ENCODE measurements around the gene AP3B1. TPM values are rescaled to one million over a fixed set of nuclear protein-coding genes. Genes with fewer than 3 reads are reported as not detected.

Gene AP3B1
- total RNA-seq, 2 experiments from 2014 or later, result 41.2 to 55.7 TPM

DNA sequence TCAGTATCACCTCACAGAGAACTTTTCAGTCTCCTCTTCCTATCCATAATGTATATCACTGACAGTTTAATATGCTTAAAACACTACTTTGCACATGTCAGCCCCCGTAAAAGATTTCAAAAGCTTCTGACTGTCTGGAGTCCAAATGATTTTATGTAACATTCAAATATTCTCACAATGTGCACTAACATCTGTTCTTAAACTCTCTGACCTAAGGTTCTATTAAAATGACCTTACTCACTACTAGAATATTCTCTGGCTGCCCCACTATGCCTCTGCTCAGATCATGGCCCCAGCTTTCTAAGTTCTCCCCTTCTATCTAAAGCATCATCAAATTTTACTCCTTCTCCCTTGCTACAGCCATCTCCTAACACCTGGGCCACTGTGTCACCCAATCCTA lies 52.5 kb downstream of the AP3B1 start:
- H3K4me1 Mint-ChIP-seq, result no peaks in the 10 kb centered on the region
- no peak overlapping the region for H3K27ac Mint-ChIP-seq
- no peak for DNase-seq
- peaks cover 14% of the 10 kb centered on the region for H3K36me3 Mint-ChIP-seq (ENCODE audit: low read depth)
- no peak for ATAC-seq
- ChIA-PET POLR2A (no interaction called here), CTCF (no interaction called here)
- no peaks in the 10 kb centered on the region for H3K27me3 Mint-ChIP-seq
- intact Hi-C loops (cut with DNase I, micrococcal nuclease), result no loop called here
- no peak overlapping the region for H3K4me3 Mint-ChIP-seq
- no peaks in the 10 kb centered on the region for H3K9me3 Mint-ChIP-seq (ENCODE audit: low read depth)

DNA sequence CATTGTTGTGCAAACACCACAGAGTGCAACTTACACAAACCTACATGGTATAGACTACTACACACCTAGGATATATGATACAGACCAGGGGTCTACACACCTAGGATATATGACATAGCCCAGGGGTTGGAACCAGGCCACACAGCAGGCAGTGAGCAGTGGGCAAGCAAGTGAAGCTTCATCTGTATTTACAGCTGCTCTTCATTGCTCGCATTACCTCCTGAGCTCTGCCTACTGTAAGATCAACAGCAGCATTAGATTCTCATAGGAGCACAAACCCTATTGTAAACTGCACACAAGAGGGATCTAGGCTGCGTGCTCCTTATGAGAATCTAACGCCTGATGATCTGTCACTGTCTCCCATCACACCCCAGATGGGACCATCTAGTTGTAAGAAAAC lies 56.6 kb downstream of the AP3B1 start:
- Mint-ChIP-seq H3K27me3 (no peaks in the 10 kb centered on the region), H3K4me3 (no peak overlapping the region), H3K36me3 (ENCODE audit: low read depth) (peaks cover 10% of the 10 kb centered on the region), H3K9me3 (ENCODE audit: low read depth) (no peaks in the 10 kb centered on the region), H3K27ac (no peak overlapping the region), H3K4me1 (peaks cover 3% of the 10 kb centered on the region)
- intact Hi-C loops (cut with DNase I, micrococcal nuclease), result no loop called here
- ChIA-PET POLR2A (no interaction called here), CTCF (no interaction called here)
- DNase-seq (no peak), ATAC-seq (no peak)

DNA sequence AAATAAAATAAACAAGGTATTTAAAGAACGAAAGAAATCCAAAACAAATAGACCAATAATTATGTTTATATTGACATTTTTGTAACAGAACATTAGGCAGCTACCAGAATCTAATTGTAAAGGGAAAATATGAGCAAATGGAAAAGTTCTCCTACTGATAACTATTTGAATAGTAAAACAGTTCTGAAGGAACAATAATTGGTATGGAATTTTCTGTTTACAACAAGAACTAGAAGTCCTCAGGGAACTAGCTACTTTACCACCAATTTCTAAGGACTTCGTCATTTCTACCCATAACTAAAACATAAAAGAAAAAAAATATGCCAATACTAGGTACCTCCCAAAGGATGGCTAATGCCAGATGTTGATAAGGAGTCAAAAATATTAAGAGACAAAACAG lies 58.5 kb downstream of the AP3B1 start:
- CTCF ChIA-PET, result interaction anchor here (0.7 to 1.7 kb wide), 4 partner anchors 8 to 27 kb away, joined by 3 to 5 read pairs (median 4); no protein-coding TSS in a partner anchor
- Mint-ChIP-seq H3K36me3 (ENCODE audit: low read depth) (peaks cover 7% of the 10 kb centered on the region), H3K27me3 (no peaks in the 10 kb centered on the region), H3K4me3 (no peak overlapping the region), H3K9me3 (ENCODE audit: low read depth) (no peaks in the 10 kb centered on the region), H3K27ac (no peak overlapping the region), H3K4me1 (peaks cover 3% of the 10 kb centered on the region)
- DNase-seq (no peak), ATAC-seq (no peak)
- intact Hi-C loops (cut with DNase I, micrococcal nuclease), result no loop called here
- POLR2A ChIA-PET, result no interaction called here

DNA sequence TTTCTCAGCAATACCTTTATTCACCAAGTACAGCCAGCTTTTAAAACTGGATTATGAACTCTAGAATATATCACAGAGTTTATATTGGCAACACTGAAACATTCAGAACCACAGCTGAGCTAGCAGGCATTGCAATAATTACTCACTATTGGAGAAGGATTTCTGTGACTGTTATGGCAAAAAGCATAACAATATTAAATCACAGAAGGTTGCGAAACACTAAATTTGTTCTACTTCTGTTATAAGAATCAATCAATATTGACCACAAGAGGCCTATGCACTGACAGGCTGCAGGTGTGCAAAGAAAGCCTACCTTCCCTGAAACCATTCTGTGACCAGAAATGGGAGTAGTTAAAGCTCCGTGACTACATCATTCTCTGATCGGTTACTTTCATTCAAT lies 59.2 kb downstream of the AP3B1 start:
- ATAC-seq (no peak), DNase-seq (no peak)
- no peak overlapping the region for H3K4me3 Mint-ChIP-seq
- no peaks in the 10 kb centered on the region for H3K9me3 Mint-ChIP-seq (ENCODE audit: low read depth)
- H3K27me3 Mint-ChIP-seq, result no peaks in the 10 kb centered on the region
- intact Hi-C loops (cut with DNase I, micrococcal nuclease), result no loop called here
- ChIA-PET CTCF (interaction anchor here (0.8 to 1.7 kb wide), 3 partner anchors 9 to 28 kb away, joined by 4 to 5 read pairs (median 5); no protein-coding TSS in a partner anchor), POLR2A (no interaction called here)
- peaks cover 11% of the 10 kb centered on the region for H3K36me3 Mint-ChIP-seq (ENCODE audit: low read depth)
- H3K27ac Mint-ChIP-seq, result no peak overlapping the region
- H3K4me1 Mint-ChIP-seq, result peaks cover 6% of the 10 kb centered on the region

DNA sequence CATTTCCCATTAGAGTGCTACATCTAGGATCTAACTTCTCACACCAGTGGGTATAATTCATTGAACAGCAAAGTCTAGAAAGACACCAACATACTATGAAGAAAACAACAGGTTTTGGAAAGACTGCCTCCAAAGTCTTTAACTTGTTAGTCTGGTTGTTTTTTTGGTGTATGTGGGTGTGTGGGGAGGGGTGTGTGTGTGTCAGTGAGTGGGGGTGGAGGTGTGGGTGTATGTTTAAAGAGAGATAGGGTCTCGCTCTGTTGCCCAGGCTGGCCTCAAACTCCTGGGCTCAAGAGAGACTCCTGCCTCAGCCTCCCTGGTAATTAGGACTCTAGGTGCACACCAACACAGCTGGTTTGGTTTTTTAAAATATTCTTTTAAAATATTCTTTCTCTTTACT lies 59.7 kb downstream of the AP3B1 start:
- intact Hi-C loops (cut with DNase I, micrococcal nuclease), result no loop called here
- no peak overlapping the region for H3K27ac Mint-ChIP-seq
- H3K27me3 Mint-ChIP-seq, result no peaks in the 10 kb centered on the region
- peaks cover 9% of the 10 kb centered on the region for H3K36me3 Mint-ChIP-seq (ENCODE audit: low read depth)
- ATAC-seq (no peak), DNase-seq (no peak)
- POLR2A ChIA-PET, result no interaction called here
- H3K4me3 Mint-ChIP-seq, result no peak overlapping the region
- no peaks in the 10 kb centered on the region for H3K9me3 Mint-ChIP-seq (ENCODE audit: low read depth)
- CTCF ChIA-PET, result interaction anchor here (1.4 kb wide), 1 partner anchor 10 kb away, joined by 5 read pairs; no protein-coding TSS in a partner anchor
- H3K4me1 Mint-ChIP-seq, result peaks cover 7% of the 10 kb centered on the region

DNA sequence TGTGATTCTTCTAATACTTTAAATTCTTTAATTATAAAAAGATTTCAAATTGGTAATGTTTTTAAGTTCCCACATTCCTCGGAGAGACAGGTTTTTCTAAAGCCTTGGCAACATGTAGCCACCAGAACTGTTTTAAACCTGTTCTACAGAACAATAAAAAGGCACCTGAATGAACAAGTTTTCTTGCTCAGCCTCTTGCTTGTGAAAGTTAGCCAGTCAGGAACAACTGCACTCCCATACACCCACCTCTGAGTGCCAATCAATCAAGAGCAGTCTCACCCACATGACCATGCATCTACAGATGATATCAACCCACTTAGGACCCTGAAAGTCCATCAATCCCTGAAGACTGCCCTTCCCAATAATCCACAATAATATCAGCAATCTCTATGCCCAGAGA lies 62.3 kb downstream of the AP3B1 start:
- Mint-ChIP-seq H3K27me3 (no peaks in the 10 kb centered on the region), H3K4me3 (no peak overlapping the region), H3K9me3 (ENCODE audit: low read depth) (no peaks in the 10 kb centered on the region), H3K27ac (no peak overlapping the region), H3K36me3 (ENCODE audit: low read depth) (peaks cover 4% of the 10 kb centered on the region), H3K4me1 (peaks cover 7% of the 10 kb centered on the region)
- no peak for DNase-seq
- intact Hi-C loops (cut with DNase I, micrococcal nuclease), result no loop called here
- POLR2A ChIA-PET, result no interaction called here
- CTCF ChIA-PET, result no interaction called here
- no peak for ATAC-seq

DNA sequence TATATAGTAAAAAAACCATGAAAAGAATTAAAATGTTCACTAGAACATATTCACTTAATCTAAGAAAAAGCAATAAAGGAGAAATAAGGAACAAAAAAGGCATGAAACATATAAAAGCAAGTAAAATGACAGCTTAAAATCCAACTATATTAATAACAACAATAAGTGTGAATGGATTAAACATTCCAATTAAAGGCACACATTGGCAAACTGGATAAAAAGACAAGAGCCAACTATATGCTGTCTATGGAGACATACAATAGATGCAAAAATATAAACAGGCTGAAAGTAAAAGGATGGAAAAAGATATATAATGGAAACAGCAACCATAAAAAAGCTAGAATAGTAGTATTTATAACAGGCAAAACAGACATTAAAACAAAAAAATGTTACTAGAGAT lies 70.1 kb downstream of the AP3B1 start:
- Mint-ChIP-seq H3K4me1 (no peaks in the 10 kb centered on the region), H3K9me3 (ENCODE audit: low read depth) (peaks cover 3% of the 10 kb centered on the region), H3K27ac (no peak overlapping the region), H3K27me3 (no peaks in the 10 kb centered on the region), H3K36me3 (ENCODE audit: low read depth) (peaks cover 52% of the 10 kb centered on the region), H3K4me3 (no peak overlapping the region)
- ATAC-seq (no peak), DNase-seq (no peak)
- POLR2A ChIA-PET, result no interaction called here
- intact Hi-C loops (cut with DNase I, micrococcal nuclease), result no loop called here
- CTCF ChIA-PET, result interaction anchor here (0.5 to 1.0 kb wide), 2 partner anchors 11 to 955 kb away, joined by 3 to 5 read pairs; no protein-coding TSS in a partner anchor

DNA sequence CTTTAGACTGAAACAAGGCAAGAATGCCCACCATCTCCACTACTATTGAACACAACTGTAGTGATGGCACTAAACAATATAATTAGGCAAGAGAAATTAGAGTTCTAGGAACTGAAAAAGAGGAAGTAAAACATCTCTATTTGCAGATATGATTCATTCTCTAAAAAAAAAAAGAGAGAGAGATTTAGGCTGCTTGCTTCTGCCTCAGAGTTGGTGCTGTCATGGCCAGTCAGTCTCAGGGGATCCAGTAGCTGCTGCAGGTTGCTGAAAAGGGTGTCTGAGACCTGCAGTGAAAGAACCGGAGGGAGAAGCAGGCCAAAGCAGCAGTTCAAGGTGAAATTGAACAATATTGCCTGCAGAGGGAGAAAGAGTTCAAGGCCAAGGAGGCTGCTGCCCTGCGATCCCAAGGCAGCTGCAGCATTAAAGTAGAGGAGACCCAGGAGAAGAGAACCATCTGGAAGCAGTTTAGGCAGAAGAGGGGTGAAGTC lies 72.5 kb downstream of the AP3B1 start:
- intact Hi-C loops (cut with DNase I, micrococcal nuclease), result no loop called here
- no peak for ATAC-seq
- CTCF ChIA-PET, result no interaction called here
- no peak for DNase-seq
- Mint-ChIP-seq H3K4me3 (no peak overlapping the region), H3K27me3 (no peaks in the 10 kb centered on the region), H3K27ac (no peak overlapping the region), H3K4me1 (no peaks in the 10 kb centered on the region), H3K9me3 (ENCODE audit: low read depth) (peaks cover 3% of the 10 kb centered on the region), H3K36me3 (ENCODE audit: low read depth) (peaks cover 52% of the 10 kb centered on the region)
- POLR2A ChIA-PET, result no interaction called here

DNA sequence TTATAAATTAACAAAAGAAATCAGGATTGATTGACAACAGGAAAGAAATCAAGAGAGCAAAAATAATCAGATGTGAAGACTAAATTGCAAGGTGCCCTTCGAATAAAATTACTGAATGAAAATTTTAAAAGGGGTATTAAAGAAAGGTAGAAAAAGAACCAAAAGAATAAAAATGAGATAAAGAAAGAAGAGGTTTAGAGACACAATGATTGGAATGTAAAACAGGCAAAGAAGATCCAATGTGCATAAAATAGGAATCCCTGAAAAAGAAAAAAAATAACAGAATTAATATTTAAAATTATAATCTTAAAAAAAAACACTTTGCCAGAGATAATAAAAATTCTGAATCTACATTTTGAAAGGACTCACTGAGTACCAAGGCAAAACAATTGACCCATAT lies 73.0 kb downstream of the AP3B1 start:
- Mint-ChIP-seq H3K27ac (no peak overlapping the region), H3K27me3 (no peaks in the 10 kb centered on the region), H3K4me3 (no peak overlapping the region), H3K4me1 (no peaks in the 10 kb centered on the region), H3K36me3 (ENCODE audit: low read depth) (peaks cover 51% of the 10 kb centered on the region), H3K9me3 (ENCODE audit: low read depth) (peaks cover 3% of the 10 kb centered on the region)
- CTCF ChIA-PET, result no interaction called here
- DNase-seq, result no peak
- ATAC-seq, result no peak
- intact Hi-C loops (cut with DNase I, micrococcal nuclease), result no loop called here
- POLR2A ChIA-PET, result no interaction called here

DNA sequence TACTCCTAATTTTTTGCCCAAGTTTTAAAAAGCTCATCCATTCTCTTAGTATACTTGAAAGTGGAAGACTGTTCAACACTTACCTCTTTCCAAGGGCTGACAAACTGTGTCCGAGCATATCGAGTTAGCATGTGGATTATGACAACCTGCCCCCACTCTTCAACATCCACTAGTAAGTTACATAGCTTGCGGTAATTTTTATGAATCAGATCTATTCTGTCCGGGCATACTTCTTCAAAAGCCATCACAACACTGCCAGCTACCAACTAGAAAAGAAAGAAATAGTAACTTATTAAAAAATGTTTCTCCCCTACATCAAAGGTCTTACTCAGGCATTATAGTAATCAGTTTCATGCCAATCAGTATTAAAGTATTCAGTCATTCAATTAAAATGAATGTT lies 78.5 kb downstream of the AP3B1 start:
- no peak for DNase-seq
- Mint-ChIP-seq H3K27ac (no peak overlapping the region), H3K4me1 (no peaks in the 10 kb centered on the region), H3K27me3 (no peaks in the 10 kb centered on the region), H3K36me3 (ENCODE audit: low read depth) (peaks cover 15% of the 10 kb centered on the region), H3K4me3 (no peak overlapping the region), H3K9me3 (ENCODE audit: low read depth) (peaks cover under 1% of the 10 kb centered on the region)
- CTCF ChIA-PET, result interaction anchor here (1.0 kb wide), 1 partner anchor 120 kb away, joined by 3 read pairs; no protein-coding TSS in a partner anchor
- intact Hi-C loops (cut with DNase I, micrococcal nuclease), result no loop called here
- no peak for ATAC-seq
- POLR2A ChIA-PET, result no interaction called here

DNA sequence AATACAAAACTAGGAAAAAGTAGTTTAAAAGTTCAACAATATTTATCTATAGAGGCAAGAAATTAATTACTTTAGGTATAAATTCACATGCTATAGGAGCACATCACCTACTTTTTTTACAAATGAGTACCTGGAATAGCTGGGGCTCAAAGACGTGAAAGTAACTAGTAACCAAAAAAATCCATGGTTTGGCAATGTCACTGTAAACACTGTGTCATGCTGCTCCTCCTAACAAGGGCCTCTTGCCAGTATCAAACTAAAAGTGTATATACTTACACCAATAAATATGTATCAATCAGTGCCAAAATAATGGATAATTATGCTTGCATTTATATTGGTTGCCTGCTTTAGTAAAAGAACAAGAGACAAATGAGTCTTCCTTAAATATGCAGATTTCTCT lies 78.9 kb downstream of the AP3B1 start:
- CTCF ChIA-PET, result interaction anchor here (1.0 kb wide), 1 partner anchor 120 kb away, joined by 3 read pairs; no protein-coding TSS in a partner anchor

DNA sequence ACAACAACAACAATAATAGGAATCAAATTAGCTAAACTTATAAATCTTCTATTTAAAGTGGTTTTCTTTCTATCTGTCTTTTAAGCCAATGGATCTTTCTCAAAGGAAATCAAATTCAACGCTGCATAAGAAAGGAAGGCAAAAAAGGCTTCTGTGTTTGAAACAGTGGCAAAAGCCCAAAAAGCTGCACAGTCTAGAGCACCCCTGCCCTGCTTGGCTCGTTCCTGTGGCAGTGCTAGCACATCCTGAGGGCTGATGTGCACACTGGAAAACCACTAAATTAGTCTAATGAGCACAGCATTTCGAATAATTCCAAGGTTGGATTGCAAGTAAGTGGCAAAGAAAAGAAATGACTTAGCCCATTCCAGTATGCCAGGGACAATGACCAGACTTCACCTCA lies 80.7 kb downstream of the AP3B1 start:
- no peaks in the 10 kb centered on the region for H3K27me3 Mint-ChIP-seq
- H3K36me3 Mint-ChIP-seq (ENCODE audit: low read depth), result peaks cover 15% of the 10 kb centered on the region

More for the DNA sequence above, 78.9 kb downstream of the AP3B1 start:
- H3K4me3 Mint-ChIP-seq, result no peak overlapping the region
- H3K4me1 Mint-ChIP-seq, result no peaks in the 10 kb centered on the region
- H3K27me3 Mint-ChIP-seq, result no peaks in the 10 kb centered on the region
- H3K36me3 Mint-ChIP-seq (ENCODE audit: low read depth), result peaks cover 14% of the 10 kb centered on the region
- intact Hi-C loops (cut with DNase I, micrococcal nuclease), result no loop called here
- no peaks in the 10 kb centered on the region for H3K9me3 Mint-ChIP-seq (ENCODE audit: low read depth)
- H3K27ac Mint-ChIP-seq, result no peak overlapping the region
- POLR2A ChIA-PET, result no interaction called here
- DNase-seq, result no peak
- no peak for ATAC-seq

DNA sequence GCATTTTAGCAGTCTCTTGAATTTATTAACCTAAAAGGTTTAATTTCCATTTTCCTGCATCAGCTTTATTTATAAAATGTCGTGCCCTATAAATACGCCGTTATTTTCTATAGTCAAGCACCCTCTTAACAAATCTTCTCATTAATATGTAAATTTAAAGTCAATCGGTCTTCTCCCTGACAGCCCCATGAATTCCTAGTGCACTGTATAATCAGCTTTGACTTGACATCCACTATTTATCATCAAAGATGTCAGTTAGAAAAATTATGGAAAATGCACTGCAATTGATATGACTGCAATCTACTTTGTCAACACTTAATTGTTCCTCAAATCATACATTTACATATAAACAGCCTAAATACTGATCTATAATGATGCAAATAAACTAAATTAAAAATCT lies 83.4 kb downstream of the AP3B1 start:
- H3K4me1 Mint-ChIP-seq, result no peaks in the 10 kb centered on the region
- POLR2A ChIA-PET, result no interaction called here
- CTCF ChIA-PET, result interaction anchor here (1.0 kb wide), 2 partner anchors 15 to 156 kb away, joined by 3 read pairs; no protein-coding TSS in a partner anchor
- H3K36me3 Mint-ChIP-seq (ENCODE audit: low read depth), result peaks cover 29% of the 10 kb centered on the region
- DNase-seq, result no peak
- H3K9me3 Mint-ChIP-seq (ENCODE audit: low read depth), result no peaks in the 10 kb centered on the region
- H3K27ac Mint-ChIP-seq, result no peak overlapping the region
- no peak for ATAC-seq
- H3K4me3 Mint-ChIP-seq, result no peak overlapping the region
- no peaks in the 10 kb centered on the region for H3K27me3 Mint-ChIP-seq
- intact Hi-C loops (cut with DNase I, micrococcal nuclease), result no loop called here

More for the DNA sequence above, 80.7 kb downstream of the AP3B1 start:
- Mint-ChIP-seq H3K4me3 (no peak overlapping the region), H3K27ac (no peak overlapping the region), H3K4me1 (no peaks in the 10 kb centered on the region), H3K9me3 (ENCODE audit: low read depth) (no peaks in the 10 kb centered on the region)
- POLR2A ChIA-PET, result no interaction called here
- no peak for DNase-seq
- intact Hi-C loops (cut with DNase I, micrococcal nuclease), result no loop called here
- no peak for ATAC-seq
- CTCF ChIA-PET, result no interaction called here
